ENCODE measurements around the gene SEPTIN12.

DNA sequence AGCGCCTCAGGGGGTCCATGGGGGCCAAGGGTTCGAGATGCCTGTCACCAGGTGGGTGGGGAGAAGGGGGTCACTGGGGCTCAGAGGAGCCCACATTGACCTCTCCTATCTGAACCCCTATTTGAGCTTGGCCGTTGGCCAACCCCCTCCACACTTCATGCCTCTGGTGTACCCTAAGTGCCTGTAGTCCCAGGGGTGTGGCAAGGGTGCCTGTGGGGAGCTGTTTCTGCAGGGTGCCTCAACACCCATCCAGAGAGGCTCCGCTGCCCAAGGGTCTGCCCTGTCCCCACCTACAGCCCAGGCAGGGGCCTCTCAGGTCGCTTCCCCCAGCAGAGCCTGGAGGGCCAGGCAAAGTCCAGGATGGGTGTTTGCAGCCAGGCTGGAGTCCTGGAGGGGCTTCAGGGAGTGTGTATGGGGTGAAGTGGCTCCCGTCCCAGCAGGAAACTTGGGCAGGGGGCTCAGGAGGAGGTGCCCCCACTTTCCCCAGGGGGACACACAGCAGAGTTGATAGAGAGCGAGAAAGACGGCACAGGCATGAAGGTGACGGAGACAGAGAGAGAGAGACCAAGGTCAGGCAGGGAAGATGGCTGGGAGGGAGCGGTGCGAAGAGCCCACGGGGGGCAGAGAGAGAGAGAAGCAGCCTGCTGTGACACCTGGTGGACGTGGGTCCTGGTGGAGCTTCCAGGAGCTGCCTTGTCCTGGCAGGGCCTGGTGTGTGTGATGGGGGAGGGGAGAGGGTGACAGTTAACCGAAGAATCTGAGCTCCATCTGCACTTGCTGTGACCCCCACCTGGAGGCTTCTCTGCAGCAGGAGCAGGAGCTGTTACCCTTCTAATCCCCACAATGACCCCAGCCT, at the start of gene SEPTIN12:
- TF ChIP-seq CTCF (IDR thresholded peaks at IDR 0.05) (no peak), POLR2A (IDR thresholded peaks at IDR 0.05) (no peak)

Data from prostate gland (tissue), 2 donors.